ENCODE measurements around the gene ARX.

- TF ChIP-seq CTCF (IDR thresholded peaks at IDR 0.05; ENCODE audit: low read length) = no peak
- TF ChIP-seq EZH2 (IDR thresholded peaks at IDR 0.05; ENCODE audit: borderline replicate concordance, low read length) = no peak
Observed at GRCh38 chrX:25049971-25050370, 34.2 kb upstream of the ARX start.

All from OCI-LY1 (cell line).